ENCODE data around the gene PCDHGA11. TPM values are rescaled to one million over a fixed set of nuclear protein-coding genes. Genes with fewer than 3 reads are reported as not detected.
"Not testable (repeated sequence)": the region's sequence is repeated elsewhere in the genome, so short reads cannot be mapped to it uniquely, and the experiment has no call there.

PCDHGA11 gene
- total RNA-seq, 1 donor from 2014 or later = 13.3 TPM

DNA sequence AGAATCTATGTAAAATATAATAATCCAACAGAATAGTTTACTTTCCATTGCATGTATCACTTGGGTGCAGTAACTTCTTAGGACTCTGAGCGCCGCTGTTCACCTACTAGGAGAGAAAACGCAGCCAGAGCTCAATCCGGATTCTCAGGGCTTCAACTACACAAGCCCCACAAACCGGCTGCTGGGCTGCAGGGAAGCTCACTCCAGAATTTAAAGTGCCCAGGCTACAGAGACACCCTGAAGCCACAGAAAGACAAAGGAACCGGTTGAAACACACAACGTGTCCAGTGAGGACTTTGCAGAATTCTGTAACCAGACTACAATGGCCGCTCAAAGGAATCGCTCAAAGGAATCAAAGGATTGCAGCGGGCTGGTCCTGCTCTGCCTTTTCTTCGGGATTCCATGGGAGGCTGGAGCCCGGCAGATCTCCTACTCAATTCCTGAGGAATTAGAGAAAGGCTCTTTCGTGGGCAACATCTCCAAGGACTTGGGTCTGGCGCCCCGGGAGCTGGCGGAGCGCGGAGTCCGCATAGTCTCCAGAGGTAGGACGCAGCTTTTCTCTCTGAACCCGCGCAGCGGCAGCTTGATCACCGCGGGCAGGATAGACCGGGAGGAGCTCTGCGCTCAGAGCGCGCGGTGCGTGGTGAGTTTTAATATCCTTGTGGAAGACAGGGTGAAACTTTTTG lies 7.9 kb upstream of the PCDHGA11 start, which contains the start of gene PCDHGA10:
Gene PCDHGA10, plus strand, starts transcription at position 134 of the 686 bp plus-strand sequence. Its CDS starts 189 bp downstream, at position 323.
- TF ChIP-seq, protein P1, sequence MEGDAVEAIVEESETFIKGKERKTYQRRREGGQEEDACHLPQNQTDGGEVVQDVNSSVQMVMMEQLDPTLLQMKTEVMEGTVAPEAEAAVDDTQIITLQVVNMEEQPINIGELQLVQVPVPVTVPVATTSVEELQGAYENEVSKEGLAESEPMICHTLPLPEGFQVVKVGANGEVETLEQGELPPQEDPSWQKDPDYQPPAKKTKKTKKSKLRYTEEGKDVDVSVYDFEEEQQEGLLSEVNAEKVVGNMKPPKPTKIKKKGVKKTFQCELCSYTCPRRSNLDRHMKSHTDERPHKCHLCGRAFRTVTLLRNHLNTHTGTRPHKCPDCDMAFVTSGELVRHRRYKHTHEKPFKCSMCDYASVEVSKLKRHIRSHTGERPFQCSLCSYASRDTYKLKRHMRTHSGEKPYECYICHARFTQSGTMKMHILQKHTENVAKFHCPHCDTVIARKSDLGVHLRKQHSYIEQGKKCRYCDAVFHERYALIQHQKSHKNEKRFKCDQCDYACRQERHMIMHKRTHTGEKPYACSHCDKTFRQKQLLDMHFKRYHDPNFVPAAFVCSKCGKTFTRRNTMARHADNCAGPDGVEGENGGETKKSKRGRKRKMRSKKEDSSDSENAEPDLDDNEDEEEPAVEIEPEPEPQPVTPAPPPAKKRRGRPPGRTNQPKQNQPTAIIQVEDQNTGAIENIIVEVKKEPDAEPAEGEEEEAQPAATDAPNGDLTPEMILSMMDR (IDR thresholded peaks at IDR 0.05) = peak; percentile 41
- TF ChIP-seq EZH2 (IDR thresholded peaks at IDR 0.05) (no peak), EZH2phosphoT487 (IDR thresholded peaks at IDR 0.05) (no peak)
- Histone ChIP-seq H3K4me2 (no peak within 1 kb of the TSS), H3K79me2 (ENCODE audit: low read depth) (no peaks in the 10 kb centered on the region), H3K4me3 (peak within 1 kb of the TSS; percentile 17), H3F3A (ENCODE audit: low read depth) (peaks cover 22% of the 10 kb centered on the region), H3K36me3 (peaks cover 12% of the 10 kb centered on the region), H3K9ac (no peak within 1 kb of the TSS), H4K20me1 (ENCODE audit: low read depth) (no peaks in the 10 kb centered on the region), H3K27me3 (peaks cover 8% of the 10 kb centered on the region), H3K27ac (no peak within 1 kb of the TSS), H3K4me1 (no peaks in the 10 kb centered on the region), H2AFZ (replicated peaks) (no peak within 1 kb of the TSS), H3K9me3 (ENCODE audit: low read depth) (peaks cover 39% of the 10 kb centered on the region)
- Mint-ChIP-seq H3K9me3 (peaks cover 84% of the 10 kb centered on the region), H3K36me3 (peaks cover 70% of the 10 kb centered on the region), H3K27me3 (ENCODE audit: insufficient read depth, low read depth) (peaks cover 19% of the 10 kb centered on the region), H3K4me1 (peaks cover 16% of the 10 kb centered on the region), H3K27ac (no peak within 1 kb of the TSS), H3K4me3 (peak within 1 kb of the TSS; percentile 77)
- peak; percentile 57 for DNase-seq (ENCODE audit: low spot score)

DNA sequence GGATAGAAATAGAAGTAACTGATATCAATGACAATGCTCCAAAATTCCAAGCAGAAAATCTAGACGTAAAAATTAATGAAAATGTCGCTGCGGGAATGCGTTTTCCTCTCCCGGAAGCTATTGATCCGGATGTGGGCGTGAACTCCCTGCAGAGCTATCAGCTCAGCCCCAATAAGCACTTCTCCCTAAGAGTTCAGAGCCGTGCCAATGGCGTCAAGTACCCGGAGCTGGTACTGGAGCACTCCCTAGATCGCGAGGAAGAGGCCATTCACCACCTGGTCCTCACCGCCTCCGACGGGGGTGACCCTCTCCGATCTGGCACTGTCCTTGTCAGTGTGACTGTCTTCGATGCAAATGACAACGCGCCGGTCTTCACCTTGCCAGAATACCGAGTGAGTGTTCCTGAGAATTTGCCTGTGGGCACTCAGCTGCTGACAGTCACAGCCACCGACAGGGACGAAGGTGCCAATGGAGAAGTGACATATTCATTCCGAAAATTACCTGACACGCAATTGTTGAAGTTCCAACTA lies 7.2 kb upstream of the PCDHGA11 start:
- Mint-ChIP-seq H3K27ac (no peak overlapping the region), H3K36me3 (peaks cover 72% of the 10 kb centered on the region), H3K4me3 (peak overlapping the region; percentile 77), H3K27me3 (ENCODE audit: insufficient read depth, low read depth) (peaks cover 21% of the 10 kb centered on the region), H3K9me3 (peaks cover 84% of the 10 kb centered on the region), H3K4me1 (peaks cover 15% of the 10 kb centered on the region)
- Histone ChIP-seq H3K79me2 (ENCODE audit: low read depth) (peaks cover 5% of the 10 kb centered on the region), H3F3A (ENCODE audit: low read depth) (peaks cover 28% of the 10 kb centered on the region), H3K4me2 (no peak overlapping the region), H3K27ac (no peak overlapping the region), H3K9me3 (ENCODE audit: low read depth) (peaks cover 41% of the 10 kb centered on the region), H3K27me3 (peaks cover 4% of the 10 kb centered on the region), H2AFZ (replicated peaks) (no peak overlapping the region), H3K4me1 (no peaks in the 10 kb centered on the region), H4K20me1 (ENCODE audit: low read depth) (no peaks in the 10 kb centered on the region), H3K36me3 (peaks cover 17% of the 10 kb centered on the region), H3K9ac (no peak overlapping the region), H3K4me3 (no peak overlapping the region)
- no peak for DNase-seq (ENCODE audit: low spot score)
- TF ChIP-seq EZH2phosphoT487 (IDR thresholded peaks at IDR 0.05) (no peak), EZH2 (IDR thresholded peaks at IDR 0.05) (no peak)

DNA sequence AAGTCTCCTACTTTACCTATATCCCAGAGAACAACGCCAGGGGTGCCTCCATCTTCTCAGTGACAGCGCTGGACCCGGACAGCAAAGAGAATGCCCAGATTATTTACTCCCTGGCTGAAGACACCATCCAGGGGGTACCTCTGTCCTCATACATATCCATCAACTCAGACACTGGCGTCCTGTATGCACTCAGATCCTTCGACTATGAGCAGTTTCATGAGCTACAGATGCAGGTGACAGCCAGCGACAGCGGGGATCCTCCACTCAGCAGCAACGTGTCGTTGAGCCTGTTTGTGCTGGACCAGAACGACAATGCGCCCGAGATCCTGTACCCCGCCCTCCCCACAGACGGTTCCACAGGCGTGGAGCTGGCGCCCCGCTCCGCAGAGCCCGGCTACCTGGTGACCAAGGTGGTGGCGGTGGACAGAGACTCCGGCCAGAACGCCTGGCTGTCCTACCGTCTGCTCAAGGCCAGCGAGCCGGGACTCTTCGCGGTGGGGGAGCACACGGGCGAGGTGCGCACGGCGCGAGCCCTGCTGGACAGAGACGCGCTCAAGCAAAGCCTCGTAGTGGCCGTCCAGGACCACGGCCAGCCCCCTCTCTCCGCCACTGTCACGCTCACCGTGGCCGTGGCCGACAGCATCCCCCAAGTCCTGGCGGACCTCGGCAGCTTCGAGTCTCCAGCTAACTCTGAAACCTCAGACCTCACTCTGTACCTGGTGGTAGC lies 6.1 kb upstream of the PCDHGA11 start:
- H3K27ac Mint-ChIP-seq; H3K27me3 ChIP-seq; H3K4me1 ChIP-seq; H2AFZ ChIP-seq (replicated peaks); H3K9ac ChIP-seq; H3K4me2 ChIP-seq; H4K20me1 ChIP-seq (ENCODE audit: low read depth); H3K4me3 ChIP-seq; DNase-seq (ENCODE audit: low spot score); H3K27ac ChIP-seq; H3K79me2 ChIP-seq (ENCODE audit: low read depth); H3K4me3 Mint-ChIP-seq: not testable (repeated sequence)
- Mint-ChIP-seq H3K9me3 (peaks cover 81% of the 10 kb centered on the region), H3K27me3 (ENCODE audit: insufficient read depth, low read depth) (peaks cover 17% of the 10 kb centered on the region), H3K36me3 (peaks cover 69% of the 10 kb centered on the region), H3K4me1 (peaks cover 11% of the 10 kb centered on the region)
- Histone ChIP-seq H3F3A (ENCODE audit: low read depth) (peaks cover 24% of the 10 kb centered on the region), H3K36me3 (peaks cover 23% of the 10 kb centered on the region), H3K9me3 (ENCODE audit: low read depth) (peaks cover 42% of the 10 kb centered on the region)

DNA sequence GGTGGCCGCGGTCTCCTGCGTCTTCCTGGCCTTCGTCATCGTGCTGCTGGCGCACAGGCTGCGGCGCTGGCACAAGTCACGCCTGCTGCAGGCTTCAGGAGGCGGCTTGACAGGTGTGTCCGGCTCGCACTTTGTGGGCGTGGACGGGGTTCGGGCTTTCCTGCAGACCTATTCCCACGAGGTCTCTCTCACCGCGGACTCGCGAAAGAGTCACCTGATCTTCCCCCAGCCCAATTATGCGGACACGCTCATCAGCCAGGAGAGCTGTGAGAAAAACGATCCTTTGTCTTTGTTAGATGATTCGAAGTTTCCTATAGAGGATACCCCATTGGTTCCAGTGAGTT lies 5.6 kb upstream of the PCDHGA11 start:
- not testable (repeated sequence) for H4K20me1 ChIP-seq (ENCODE audit: low read depth); H3K27ac Mint-ChIP-seq; H3K27me3 ChIP-seq; H3K4me1 ChIP-seq; DNase-seq (ENCODE audit: low spot score); H2AFZ ChIP-seq (replicated peaks); H3K79me2 ChIP-seq (ENCODE audit: low read depth); H3K9ac ChIP-seq; H3K4me3 Mint-ChIP-seq; H3K4me1 Mint-ChIP-seq; H3K27ac ChIP-seq; H3K4me2 ChIP-seq; H3K4me3 ChIP-seq
- Mint-ChIP-seq H3K9me3 (peaks cover 82% of the 10 kb centered on the region), H3K27me3 (ENCODE audit: insufficient read depth, low read depth) (peaks cover 18% of the 10 kb centered on the region), H3K36me3 (peaks cover 72% of the 10 kb centered on the region)
- Histone ChIP-seq H3K36me3 (peaks cover 23% of the 10 kb centered on the region), H3F3A (ENCODE audit: low read depth) (peaks cover 25% of the 10 kb centered on the region), H3K9me3 (ENCODE audit: low read depth) (peaks cover 45% of the 10 kb centered on the region)
